Measurements from ENCODE around the gene SIGLEC6. TPM values are rescaled to one million over a fixed set of nuclear protein-coding genes. Genes with fewer than 3 reads are reported as not detected.

SIGLEC6 gene
- total and polyA plus RNA-seq, 12 donors, result 0.15 to 0.42 (median 0.21) TPM; not detected in 5

DNA sequence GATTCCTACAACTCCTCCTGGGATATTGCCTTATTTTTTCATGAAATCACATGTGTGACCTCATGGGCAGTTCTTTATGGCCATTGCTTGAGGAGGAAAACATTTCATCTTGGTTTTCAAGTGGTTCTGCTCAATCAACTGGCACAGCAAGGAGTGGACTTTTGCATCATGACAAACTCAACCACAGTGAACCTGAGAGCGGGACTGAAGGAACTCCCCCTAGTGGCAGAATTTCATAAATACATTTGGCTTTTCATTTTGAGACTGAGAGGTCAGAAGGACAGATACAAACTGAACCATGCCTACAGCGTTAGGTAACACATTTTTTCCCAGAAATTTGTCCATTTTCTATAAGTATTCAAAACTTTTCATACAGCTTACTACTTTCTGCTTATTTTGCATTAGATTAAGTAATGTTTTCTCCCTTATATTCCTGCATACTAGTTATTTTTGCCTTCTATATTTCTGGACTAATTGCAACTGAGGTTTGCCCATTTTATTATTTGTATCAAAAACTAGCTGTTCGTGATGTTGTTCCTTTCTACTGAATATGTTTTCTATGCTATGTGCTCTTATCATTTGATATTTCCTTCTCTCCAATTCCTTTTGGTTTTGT lies 16.5 kb downstream of the SIGLEC6 start:
- peak in 2 of 8 donors; percentile 54 to 58 for ATAC-seq
- H3K4me3 ChIP-seq, result no peak overlapping the region
- TF ChIP-seq, protein P1, sequence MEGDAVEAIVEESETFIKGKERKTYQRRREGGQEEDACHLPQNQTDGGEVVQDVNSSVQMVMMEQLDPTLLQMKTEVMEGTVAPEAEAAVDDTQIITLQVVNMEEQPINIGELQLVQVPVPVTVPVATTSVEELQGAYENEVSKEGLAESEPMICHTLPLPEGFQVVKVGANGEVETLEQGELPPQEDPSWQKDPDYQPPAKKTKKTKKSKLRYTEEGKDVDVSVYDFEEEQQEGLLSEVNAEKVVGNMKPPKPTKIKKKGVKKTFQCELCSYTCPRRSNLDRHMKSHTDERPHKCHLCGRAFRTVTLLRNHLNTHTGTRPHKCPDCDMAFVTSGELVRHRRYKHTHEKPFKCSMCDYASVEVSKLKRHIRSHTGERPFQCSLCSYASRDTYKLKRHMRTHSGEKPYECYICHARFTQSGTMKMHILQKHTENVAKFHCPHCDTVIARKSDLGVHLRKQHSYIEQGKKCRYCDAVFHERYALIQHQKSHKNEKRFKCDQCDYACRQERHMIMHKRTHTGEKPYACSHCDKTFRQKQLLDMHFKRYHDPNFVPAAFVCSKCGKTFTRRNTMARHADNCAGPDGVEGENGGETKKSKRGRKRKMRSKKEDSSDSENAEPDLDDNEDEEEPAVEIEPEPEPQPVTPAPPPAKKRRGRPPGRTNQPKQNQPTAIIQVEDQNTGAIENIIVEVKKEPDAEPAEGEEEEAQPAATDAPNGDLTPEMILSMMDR (IDR thresholded peaks at IDR 0.05), result peak; percentile 49 to 81 (median 74)

DNA sequence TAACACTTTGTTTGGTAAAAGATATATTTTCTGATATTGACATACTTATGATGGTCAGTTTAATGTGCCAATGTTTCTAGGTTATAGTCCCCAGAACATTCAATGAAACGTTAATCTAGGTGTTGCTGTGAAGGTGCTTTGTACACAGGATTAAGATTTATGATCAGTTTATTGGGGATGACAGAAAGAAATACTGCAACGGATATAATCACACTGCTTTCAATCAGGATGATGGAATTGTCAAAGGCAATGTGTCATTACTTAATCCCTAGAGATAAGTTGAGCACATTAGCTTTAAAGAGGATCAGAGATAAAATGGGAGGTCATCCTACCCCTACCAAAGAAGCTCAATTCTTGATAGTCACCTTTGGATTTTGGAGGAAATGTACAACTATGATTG lies 17.5 kb downstream of the SIGLEC6 start:
- no peak overlapping the region for H3K27ac ChIP-seq
- no peak for ATAC-seq
- peaks cover 0 to 47% (median 27%) of the 10 kb centered on the region in 7 donors for H3K27me3 ChIP-seq
- TF ChIP-seq, protein P1 (IDR thresholded peaks at IDR 0.05), result no peak
- H3K9me3 ChIP-seq, result peaks cover 0 to 5% (median 0%) of the 10 kb centered on the region in 11 donors
- no peaks in the 10 kb centered on the region for H3K36me3 ChIP-seq
- H3K4me3 ChIP-seq, result no peak overlapping the region
- intact Hi-C loops (cut with DNase I), result loop anchor here in 2 of 10 donors (5.0 to 10.0 kb wide), 2 partner anchors 177 to 179 kb away; no protein-coding TSS in a partner anchor
- WGBS, 2 donors, result 32 to 37% methylated on average over 2 of the region's 2 CpGs
- peaks cover 0 to 8% (median 0%) of the 10 kb centered on the region in 9 donors for H3K4me1 ChIP-seq
- no peak for DNase-seq

More for the DNA sequence above, 16.5 kb downstream of the SIGLEC6 start:
- Histone ChIP-seq H3K4me1 (peaks cover 0 to 2% (median 0%) of the 10 kb centered on the region in 9 donors), H3K9me3 (peaks cover 0 to 5% (median 0%) of the 10 kb centered on the region in 11 donors), H3K27me3 (peaks cover 0 to 46% (median 34%) of the 10 kb centered on the region in 7 donors), H3K27ac (no peak overlapping the region), H3K36me3 (no peaks in the 10 kb centered on the region)
- DNase-seq, result no peak
- WGBS, 2 donors, result 14 to 16% methylated on average over 3 of the region's 3 CpGs
- intact Hi-C loops (cut with DNase I), result loop anchor here in 2 of 10 donors (5.0 to 10.0 kb wide), 2 partner anchors 178 to 180 kb away; no protein-coding TSS in a partner anchor

DNA sequence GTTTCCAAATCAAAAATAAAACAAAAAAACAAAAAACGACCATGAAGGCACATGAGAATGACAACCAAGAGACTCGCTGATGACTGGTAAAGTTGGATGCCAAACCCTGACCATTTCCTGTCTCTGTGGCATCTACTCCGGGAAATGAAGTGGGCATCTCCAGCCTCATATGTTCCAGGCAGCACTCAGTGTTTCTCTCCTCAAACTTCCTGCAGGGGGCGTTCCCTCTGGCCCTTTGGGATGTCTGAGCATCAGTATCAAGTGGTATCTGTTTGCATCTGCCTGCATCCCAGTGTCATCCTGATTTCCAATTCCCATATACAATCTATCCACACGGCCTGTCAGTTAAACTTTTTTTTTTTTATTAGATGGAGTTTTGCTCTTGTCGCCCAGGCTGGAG lies 20.1 kb downstream of the SIGLEC6 start:
- TF ChIP-seq, protein P1 (IDR thresholded peaks at IDR 0.05), result peak in 3 of 9 donors; percentile 8 to 25 (median 19)
- H3K27ac ChIP-seq, result no peak overlapping the region
- intact Hi-C loops (cut with DNase I), result loop anchor here in 2 of 10 donors (5.0 to 10.0 kb wide), 2 partner anchors 174 to 177 kb away; no protein-coding TSS in a partner anchor
- ATAC-seq (no peak), DNase-seq (no peak)
- H3K4me1 ChIP-seq, result peaks cover 0 to 22% (median 0%) of the 10 kb centered on the region in 9 donors
- H3K9me3 ChIP-seq, result no peaks in the 10 kb centered on the region
- no peak overlapping the region for H3K4me3 ChIP-seq
- H3K36me3 ChIP-seq, result no peaks in the 10 kb centered on the region
- WGBS, 2 donors, result 6 to 12% methylated on average over 6 of the region's 6 CpGs
- peaks cover 0 to 50% (median 34%) of the 10 kb centered on the region in 7 donors for H3K27me3 ChIP-seq

DNA sequence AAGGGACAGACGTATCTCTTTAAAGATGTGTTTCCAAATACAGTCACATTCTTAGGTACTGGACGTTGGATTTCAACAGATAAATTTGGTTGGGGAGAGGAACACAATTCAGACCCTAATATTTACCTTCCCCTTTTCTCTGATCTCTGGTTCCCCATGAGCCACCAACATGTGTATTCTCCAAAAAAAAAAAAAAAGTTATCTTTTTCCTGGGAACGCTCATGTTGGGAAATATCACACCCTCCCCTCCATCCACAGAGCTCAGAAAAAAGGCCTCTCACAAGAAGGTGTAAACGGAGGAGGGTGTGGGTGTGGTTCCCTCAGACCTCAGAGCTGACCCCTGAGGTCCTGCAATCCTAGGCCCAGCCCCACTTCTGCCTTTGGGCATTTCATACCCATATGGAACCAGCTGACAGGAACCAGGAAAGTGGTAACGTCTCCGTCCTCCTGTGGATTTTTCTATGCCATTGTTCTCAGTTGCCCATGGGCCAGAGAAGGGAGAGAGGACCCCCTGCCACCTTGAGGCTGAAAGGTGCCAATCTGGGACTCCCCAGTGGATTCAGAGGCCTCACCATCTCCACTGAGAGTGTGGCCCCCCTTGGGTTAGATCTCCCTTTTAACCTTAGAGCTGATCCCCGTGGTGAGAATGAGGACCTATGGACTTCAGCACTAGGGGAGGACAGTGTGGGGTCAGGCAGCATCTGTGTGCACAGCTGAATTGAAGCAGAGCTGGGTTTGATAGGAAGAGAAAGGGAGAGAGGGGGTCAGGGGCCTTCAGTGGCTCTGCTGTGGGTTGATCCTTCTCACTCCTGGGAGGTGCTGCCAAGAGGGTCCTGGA lies 21.4 kb downstream of the SIGLEC6 start:
- intact Hi-C loops (cut with DNase I), result loop anchor here in 2 of 10 donors (5.0 to 10.0 kb wide), 2 partner anchors 173 to 175 kb away; no protein-coding TSS in a partner anchor
- Histone ChIP-seq H3K4me1 (peaks cover 0 to 22% (median 0%) of the 10 kb centered on the region in 9 donors), H3K27ac (no peak overlapping the region), H3K9me3 (no peaks in the 10 kb centered on the region), H3K36me3 (no peaks in the 10 kb centered on the region), H3K27me3 (peaks cover 0 to 50% (median 34%) of the 10 kb centered on the region in 7 donors), H3K4me3 (no peak overlapping the region)
- TF ChIP-seq, protein P1 (IDR thresholded peaks at IDR 0.05), result no peak
- WGBS, 2 donors, result 55 to 56% methylated on average over 7 of the region's 7 CpGs
- no peak for ATAC-seq
- DNase-seq, result no peak
